BLaER1 (cell line): ENCODE measurements around the gene ASCL3.
"Not testable (repeated sequence)": the region's sequence is repeated elsewhere in the genome, so short reads cannot be mapped to it uniquely, and the experiment has no call there.

ENCODE experiments used
- H3K27ac ChIP-seq: shearing (Covaris generic); formaldehyde crosslinking; 2 replicates; pipeline ENCODE4 v1.8.1; 2022
- H3K27me3 ChIP-seq: shearing (Covaris generic); formaldehyde crosslinking; 2 replicates; pipeline ENCODE4 v1.8.1; 2022
- H3K36me3 ChIP-seq: shearing (Covaris generic); formaldehyde crosslinking; 2 replicates; pipeline ENCODE4 v1.8.1; 2022
- H3K4me1 ChIP-seq: shearing (Covaris generic); formaldehyde crosslinking; 2 replicates; pipeline ENCODE4 v1.8.1; 2022
- H3K4me2 ChIP-seq: shearing (Covaris generic); formaldehyde crosslinking; 2 replicates; pipeline ENCODE4 v1.8.1; 2022
- H3K4me3 ChIP-seq: shearing (Covaris generic); formaldehyde crosslinking; 2 replicates; pipeline ENCODE4 v1.8.1; 2022
- H3K9ac ChIP-seq: shearing (Covaris generic); formaldehyde crosslinking; 2 replicates; pipeline ENCODE4 v1.8.1; 2022
- H3K9me3 ChIP-seq: shearing (Covaris generic); formaldehyde crosslinking; 2 replicates; pipeline ENCODE4 v1.8.1; 2022
- H4K20me1 ChIP-seq: shearing (Covaris generic); formaldehyde crosslinking; 2 replicates; pipeline ENCODE4 v1.8.1; 2022
- Cebpa-rat ChIP-seq: shearing (Covaris generic); IDR thresholded peaks from 2 replicates; pipeline ENCODE4 v1.8.1; 2022

Gene ASCL3

GRCh38 chr11:8948886-8949285 lies 6.1 kb upstream of the ASCL3 start:
- TF ChIP-seq Cebpa-rat, result no peak
- Histone ChIP-seq H3K4me3 (no peak overlapping the region), H3K36me3 (peaks cover 59% of the 10 kb centered on the region), H3K27me3 (no peaks in the 10 kb centered on the region), H3K9me3 (no peaks in the 10 kb centered on the region), H3K4me1 (no peaks in the 10 kb centered on the region), H3K27ac (no peak overlapping the region), H4K20me1 (no peaks in the 10 kb centered on the region), H3K4me2 (no peak overlapping the region), H3K9ac (no peak overlapping the region)

GRCh38 chr11:8947230-8947943 lies 4.6 kb upstream of the ASCL3 start:
- no peak overlapping the region for H3K27ac ChIP-seq
- peaks cover 44% of the 10 kb centered on the region for H3K36me3 ChIP-seq
- no peaks in the 10 kb centered on the region for H4K20me1 ChIP-seq
- H3K4me3 ChIP-seq, result no peak overlapping the region
- H3K4me1 ChIP-seq, result no peaks in the 10 kb centered on the region
- no peak overlapping the region for H3K9ac ChIP-seq
- H3K27me3 ChIP-seq, result no peaks in the 10 kb centered on the region
- no peaks in the 10 kb centered on the region for H3K9me3 ChIP-seq
- TF ChIP-seq Cebpa-rat, result no peak
- no peak overlapping the region for H3K4me2 ChIP-seq

- Histone ChIP-seq H3K9ac (no peak overlapping the region), H3K4me2 (no peak overlapping the region), H4K20me1 (no peaks in the 10 kb centered on the region), H3K4me1 (no peaks in the 10 kb centered on the region), H3K27me3 (no peaks in the 10 kb centered on the region), H3K9me3 (no peaks in the 10 kb centered on the region), H3K4me3 (no peak overlapping the region), H3K27ac (no peak overlapping the region), H3K36me3 (no peaks in the 10 kb centered on the region)
- no peak for TF ChIP-seq Cebpa-rat
These were observed 1.3 kb downstream of the ASCL3 start for GRCh38 chr11:8941341-8942103.

- no peak for TF ChIP-seq Cebpa-rat
- H3K4me2 ChIP-seq, result no peak overlapping the region
- H3K27ac ChIP-seq, result no peak overlapping the region
- no peaks in the 10 kb centered on the region for H4K20me1 ChIP-seq
- no peaks in the 10 kb centered on the region for H3K4me1 ChIP-seq
- H3K27me3 ChIP-seq, result no peaks in the 10 kb centered on the region
- no peak overlapping the region for H3K4me3 ChIP-seq
- H3K9ac ChIP-seq, result no peak overlapping the region
- no peaks in the 10 kb centered on the region for H3K36me3 ChIP-seq
- no peaks in the 10 kb centered on the region for H3K9me3 ChIP-seq
These were observed 5.2 kb downstream of the ASCL3 start for GRCh38 chr11:8937659-8938058.

GRCh38 chr11:8937159-8937558 lies 5.7 kb downstream of the ASCL3 start:
- Histone ChIP-seq H4K20me1 (no peaks in the 10 kb centered on the region), H3K4me3 (no peak overlapping the region), H3K27ac (no peak overlapping the region), H3K9me3 (no peaks in the 10 kb centered on the region), H3K4me2 (no peak overlapping the region), H3K36me3 (no peaks in the 10 kb centered on the region), H3K9ac (no peak overlapping the region), H3K4me1 (no peaks in the 10 kb centered on the region), H3K27me3 (no peaks in the 10 kb centered on the region)
- no peak for TF ChIP-seq Cebpa-rat

GRCh38 chr11:8935789-8936188 lies 7.0 kb downstream of the ASCL3 start:
- not testable (repeated sequence) for H3K9ac ChIP-seq, H3K4me2 ChIP-seq, H3K27me3 ChIP-seq, H3K36me3 ChIP-seq, H3K4me3 ChIP-seq, H3K4me1 ChIP-seq, H3K9me3 ChIP-seq, H3K27ac ChIP-seq, H4K20me1 ChIP-seq

GRCh38 chr11:8934742-8935488 lies 7.9 kb downstream of the ASCL3 start:
- H3K9me3 ChIP-seq, result no peaks in the 10 kb centered on the region
- TF ChIP-seq Cebpa-rat, result no peak
- H3K27me3 ChIP-seq, result no peaks in the 10 kb centered on the region
- H3K4me1 ChIP-seq, result no peaks in the 10 kb centered on the region
- no peaks in the 10 kb centered on the region for H4K20me1 ChIP-seq
- H3K4me2 ChIP-seq, result no peak overlapping the region
- H3K36me3 ChIP-seq, result no peaks in the 10 kb centered on the region
- H3K4me3 ChIP-seq, result no peak overlapping the region
- no peak overlapping the region for H3K9ac ChIP-seq
- no peak overlapping the region for H3K27ac ChIP-seq

GRCh38 chr11:8933931-8934330 lies 8.9 kb downstream of the ASCL3 start:
- Histone ChIP-seq H3K9me3 (no peaks in the 10 kb centered on the region), H3K27ac (no peak overlapping the region), H3K4me1 (no peaks in the 10 kb centered on the region), H3K36me3 (no peaks in the 10 kb centered on the region), H3K4me2 (no peak overlapping the region), H3K4me3 (no peak overlapping the region), H3K9ac (no peak overlapping the region), H4K20me1 (no peaks in the 10 kb centered on the region), H3K27me3 (no peaks in the 10 kb centered on the region)
- no peak for TF ChIP-seq Cebpa-rat

GRCh38 chr11:8932564-8933180 lies 10.1 kb downstream of the ASCL3 start, which contains the start of gene C11orf16:
TSS of gene C11orf16 (minus strand) at chr11:8932947. CDS start at chr11:8932308, 639 bp downstream.
- Histone ChIP-seq H3K4me1 (no peaks in the 10 kb centered on the region), H3K36me3 (no peaks in the 10 kb centered on the region), H3K27ac (no peak within 1 kb of the TSS), H3K9me3 (no peaks in the 10 kb centered on the region), H3K9ac (no peak within 1 kb of the TSS), H4K20me1 (no peaks in the 10 kb centered on the region), H3K4me3 (no peak within 1 kb of the TSS), H3K4me2 (no peak within 1 kb of the TSS), H3K27me3 (no peaks in the 10 kb centered on the region)
- TF ChIP-seq Cebpa-rat, result no peak
